GM23338 (cell line): Measurements from ENCODE around the gene PRSS50. TPM values are rescaled to one million over a fixed set of nuclear protein-coding genes. Genes with fewer than 3 reads are reported as not detected.

Experiments
- ATAC-seq: fragments of 200-7000 bp; cut with Tn5 transposase; 3 replicates; pipeline ENCODE4 v1.9.1; 2020
- DNase-seq: peaks from one replicate; pipeline ENCODE4 v3.0.0-alpha.2; 2015; ENCODE audit warnings: low spot score
- H2AFZ ChIP-seq: fragments of 200-600 bp; sonication (generic); 2 replicates; pipeline ENCODE4 v1.8.0; 2016; ENCODE audit warnings: antibody characterized with exemption, mild to moderate bottlenecking, moderate library complexity
- H3F3A ChIP-seq: fragments of 200-600 bp; sonication (generic); replicated peaks from 2 replicates; pipeline ENCODE4 v1.8.0; 2017; ENCODE audit warnings: antibody characterized with exemption, mixed run types, low read depth
- H3K27ac ChIP-seq: fragments of 200-600 bp; sonication (generic); 2 replicates; pipeline ENCODE4 v1.6.1; 2016; ENCODE audit warnings: low read depth
- H3K27me3 ChIP-seq: fragments of 200-600 bp; sonication (generic); 2 replicates; pipeline ENCODE4 v1.8.0; 2016; ENCODE audit warnings: mild to moderate bottlenecking, mixed run types, moderate library complexity; ENCODE audit not compliant: insufficient read depth
- H3K36me3 ChIP-seq: fragments of 200-600 bp; sonication (generic); 2 replicates; pipeline ENCODE4 v1.8.0; 2016; ENCODE audit warnings: mild to moderate bottlenecking; ENCODE audit not compliant: insufficient read depth
- H3K4me1 ChIP-seq: fragments of 200-600 bp; sonication (generic); 2 replicates; pipeline ENCODE4 v1.8.0; 2016; ENCODE audit warnings: mild to moderate bottlenecking, moderate library complexity; ENCODE audit not compliant: insufficient read depth
- H3K4me2 ChIP-seq: fragments of 200-600 bp; sonication (generic); 2 replicates; pipeline ENCODE4 v1.7.1; 2017; ENCODE audit warnings: mixed run types
- H3K4me3 ChIP-seq: fragments of 200-600 bp; sonication (generic); 2 replicates; pipeline ENCODE4 v1.6.1; 2016; ENCODE audit warnings: mixed run types
- H3K79me2 ChIP-seq: fragments of 200-600 bp; sonication (generic); replicated peaks from 2 replicates; pipeline ENCODE4 v1.8.0; 2017; ENCODE audit warnings: mild to moderate bottlenecking; ENCODE audit not compliant: insufficient read depth
- H3K9me2 ChIP-seq: fragments of 200-600 bp; sonication (generic); 2 replicates; pipeline ENCODE4 v1.8.0; 2017; ENCODE audit not compliant: insufficient read depth
- H4K20me1 ChIP-seq: fragments of 200-600 bp; sonication (generic); replicated peaks from 2 replicates; pipeline ENCODE4 v1.8.0; 2017; ENCODE audit warnings: mild to moderate bottlenecking; ENCODE audit not compliant: insufficient read depth
- H3K27ac Mint-ChIP-seq: 2 replicates; pipeline ENCODE4 v1.8.0; 2020; ENCODE audit warnings: inconsistent platforms, mild to moderate bottlenecking, moderate library complexity, mixed read lengths
- H3K27me3 Mint-ChIP-seq: 3 replicates; pipeline ENCODE4 v1.8.0; 2022; ENCODE audit warnings: low read depth, mild to moderate bottlenecking, moderate library complexity, mixed read lengths, inconsistent platforms; ENCODE audit not compliant: insufficient read depth, poor library complexity
- H3K36me3 Mint-ChIP-seq: 3 replicates; pipeline ENCODE4 v1.8.0; 2021; ENCODE audit warnings: low read depth, mild to moderate bottlenecking, inconsistent platforms, moderate library complexity, mixed read lengths
- H3K4me1 Mint-ChIP-seq: 3 replicates; pipeline ENCODE4 v1.8.0; 2020; ENCODE audit warnings: mild to moderate bottlenecking, inconsistent platforms, mixed read lengths
- H3K4me3 Mint-ChIP-seq: 3 replicates; pipeline ENCODE4 v1.8.0; 2021; ENCODE audit warnings: moderate library complexity, mild to moderate bottlenecking, inconsistent platforms, mixed read lengths
- H3K9me3 Mint-ChIP-seq: 3 replicates; pipeline ENCODE4 v1.8.0; 2020; ENCODE audit warnings: moderate library complexity, mild to moderate bottlenecking, inconsistent platforms, mixed read lengths
- CREB1 ChIP-seq: fragments of 250-450 bp; sonication (Bioruptor Pico); IDR thresholded peaks from 2 replicates; pipeline ENCODE4 v1.5.0; 2020; ENCODE audit warnings: low read depth, mild to moderate bottlenecking, moderate library complexity
- CTCF ChIP-seq, 2 experiments: fragments of 200-600 bp in 1 of 2; sonication (generic) in 1 of 2; conservative IDR thresholded peaks; 2 replicates each; pipeline versions ENCODE4 v1.5.1 to v1.6.1; 2016 to 2017; ENCODE audit warnings: antibody characterized with exemption in 2 of 2, low read depth in 2 of 2, mild to moderate bottlenecking in 2 of 2, moderate library complexity in 1 of 2
- ETS1 ChIP-seq: IDR thresholded peaks from 2 replicates; pipeline ENCODE4 v1.6.1; 2016; ENCODE audit warnings: antibody characterized with exemption
- EZH2 ChIP-seq: fragments of 200-600 bp; sonication (generic); IDR thresholded peaks from one replicate; pipeline ENCODE4 v1.8.0; 2017; ENCODE audit warnings: antibody characterized with exemption, mild to moderate bottlenecking, low read depth; ENCODE audit not compliant: unreplicated experiment
- EZH2phosphoT487 ChIP-seq: fragments of 200-600 bp; sonication (generic); IDR thresholded peaks from one replicate; pipeline ENCODE4 v1.8.1; 2018; ENCODE audit warnings: antibody characterized with exemption; ENCODE audit not compliant: unreplicated experiment
- NANOG ChIP-seq: IDR thresholded peaks from 2 replicates; pipeline ENCODE4 v1.6.1; 2016; ENCODE audit warnings: antibody characterized with exemption, borderline replicate concordance
- POLR2AphosphoS5 ChIP-seq: IDR thresholded peaks from 2 replicates; pipeline ENCODE4 v1.6.1; 2016; ENCODE audit warnings: antibody characterized with exemption, low read depth
- STAT1 ChIP-seq: IDR thresholded peaks from one replicate; pipeline ENCODE4 v1.6.1; 2016; ENCODE audit warnings: antibody characterized with exemption; ENCODE audit not compliant: unreplicated experiment
- ZNF114 ChIP-seq: fragments of 250-450 bp; sonication (Bioruptor Pico); IDR thresholded peaks from 2 replicates; pipeline ENCODE4 v1.5.0; 2020; ENCODE audit warnings: mild to moderate bottlenecking, moderate library complexity
- ZNF331 ChIP-seq: fragments of 250-450 bp; sonication (Bioruptor Pico); IDR thresholded peaks from 2 replicates; pipeline ENCODE4 v1.5.0; 2020; ENCODE audit warnings: low read depth, mild to moderate bottlenecking, moderate library complexity
- ZNF462 ChIP-seq: fragments of 250-450 bp; sonication (Bioruptor Pico); IDR thresholded peaks from 2 replicates; pipeline ENCODE4 v1.5.0; 2020; ENCODE audit warnings: mild to moderate bottlenecking, moderate library complexity
- polyA plus RNA-seq: library from polyadenylated mRNA; unstranded; fragments of >200 nt; fragmentation: Nextera tagmentation; extraction: Ambion mirVana; gene quantifications from 2 replicates; pipeline ENCODE4 v1.2.1, GENCODE V29; 2016
- total RNA-seq: library from RNA; depleted of rRNA; stranded (reverse); fragments of >200 nt; shearing (Covaris generic); gene quantifications from 2 replicates; pipeline ENCODE4 v1.2.3, GENCODE V29; 2014

The PRSS50 gene
- total and polyA plus RNA-seq, 2 experiments from 2014 or later, result 0.60 to 1.5 TPM

- no peak for TF ChIP-seq STAT1
- TF ChIP-seq ZNF462 (CRISPR knock-in tag), result no peak
- TF ChIP-seq EZH2phosphoT487, result no peak
- no peak for TF ChIP-seq EZH2
- TF ChIP-seq ZNF331 (CRISPR knock-in tag), result no peak
- TF ChIP-seq CREB1, result no peak
- TF ChIP-seq NANOG, result no peak
- TF ChIP-seq POLR2AphosphoS5, result no peak
- TF ChIP-seq CTCF (conservative IDR thresholded peaks at IDR 0.05; ENCODE audit: low read depth in 2 of 2), result no peak
- TF ChIP-seq ETS1, result no peak
- TF ChIP-seq ZNF114 (CRISPR knock-in tag), result no peak
- ATAC-seq (no peak), DNase-seq (no peak)
- Mint-ChIP-seq H3K9me3 (no peaks in the 10 kb centered on the region), H3K36me3 (no peaks in the 10 kb centered on the region), H3K4me1 (peaks cover 25% of the 10 kb centered on the region), H3K4me3 (no peak overlapping the region), H3K27ac (no peak overlapping the region), H3K27me3 (peaks cover 10% of the 10 kb centered on the region)
- H3K36me3 ChIP-seq, result no peaks in the 10 kb centered on the region
- H3F3A ChIP-seq, result no peaks in the 10 kb centered on the region; the same call in 1 of the 2 replicates
- H3K9me2 ChIP-seq, result no peaks in the 10 kb centered on the region
- H3K4me1 ChIP-seq, result peaks cover 24% of the 10 kb centered on the region
- H3K4me3 ChIP-seq, result no peak overlapping the region
- no peaks in the 10 kb centered on the region for H3K27me3 ChIP-seq
- no peak overlapping the region for H3K27ac ChIP-seq
- H2AFZ ChIP-seq, result 0 out of 2 replicates have a peak overlapping the region, but pooled peaks have one; percentile 6
- no peaks in the 10 kb centered on the region for H3K79me2 ChIP-seq
- H3K4me2 ChIP-seq, result no peak overlapping the region
- no peaks in the 10 kb centered on the region for H4K20me1 ChIP-seq
These were observed 8.1 kb upstream of the PRSS50 start for GRCh38 chr3:46725621-46726314.
